T47D (cell line): Measurements from ENCODE around the gene CTSD.

Experiments used
- DNase-seq, 2 experiments: peaks; one replicate each; pipeline versions ENCODE4 v3.0.0 to v3.0.0-alpha.2; 2011 to 2012; ENCODE audit warnings: low read depth in 1 of 2, low spot score in 1 of 2
- JUND ChIP-seq: IDR thresholded peaks from 2 replicates; pipeline ENCODE4 v1.6.1; 2012; ENCODE audit warnings: low read depth
- in situ Hi-C: cut with HindIII; loops from 2 replicates; pipeline ENCODE4 v1.10.0; 2016; ENCODE audit warnings: low sequenced_read_pairs, low pct_unique_long_range_greater_than_20kb

CTSD gene

GRCh38 chr11:1792461-1792860, 28.7 kb upstream of the CTSD start:
- no peak for DNase-seq

DNA sequence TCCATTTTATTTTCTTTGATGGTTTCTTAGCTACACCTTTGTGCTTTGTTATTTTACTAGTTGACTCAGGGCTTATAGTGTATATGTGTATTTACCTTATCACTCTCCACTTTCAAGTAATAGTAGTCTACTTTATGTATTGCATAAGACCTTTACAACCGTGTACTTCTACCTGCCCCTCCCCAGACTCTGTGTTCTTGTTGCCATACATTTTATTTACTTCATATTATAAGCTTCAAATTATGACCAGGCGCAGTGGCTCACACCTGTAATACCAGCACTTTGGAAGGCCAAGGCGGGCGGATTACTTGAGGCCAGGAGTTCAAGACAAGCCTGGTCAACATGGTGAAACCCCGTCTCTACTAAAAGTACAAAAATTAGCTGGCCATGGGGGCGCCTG, 28.2 kb upstream of the CTSD start:
- no peak for TF ChIP-seq JUND
- no peak for DNase-seq
- in situ Hi-C loops = no loop called here

More at GRCh38 chr11:1792461-1792860, 28.7 kb upstream of the CTSD start:
- no peak for TF ChIP-seq JUND
- in situ Hi-C loops = no loop called here

GRCh38 chr11:1786466-1786865, 22.7 kb upstream of the CTSD start:
- in situ Hi-C loops = no loop called here
- DNase-seq = no peak
- TF ChIP-seq JUND = no peak

- TF ChIP-seq JUND = no peak
- no peak for DNase-seq
These were observed 22.2 kb upstream of the CTSD start for GRCh38 chr11:1785749-1786413.

GRCh38 chr11:1784761-1785650, 21.3 kb upstream of the CTSD start:
- no peak for TF ChIP-seq JUND

More at GRCh38 chr11:1785749-1786413, 22.2 kb upstream of the CTSD start:
- in situ Hi-C loops = no loop called here

GRCh38 chr11:1783725-1784529, 20.2 kb upstream of the CTSD start:
- TF ChIP-seq JUND = no peak
- in situ Hi-C loops = no loop called here
- no peak for DNase-seq

More at GRCh38 chr11:1784761-1785650, 21.3 kb upstream of the CTSD start:
- in situ Hi-C loops = no loop called here
- DNase-seq = no peak

DNA sequence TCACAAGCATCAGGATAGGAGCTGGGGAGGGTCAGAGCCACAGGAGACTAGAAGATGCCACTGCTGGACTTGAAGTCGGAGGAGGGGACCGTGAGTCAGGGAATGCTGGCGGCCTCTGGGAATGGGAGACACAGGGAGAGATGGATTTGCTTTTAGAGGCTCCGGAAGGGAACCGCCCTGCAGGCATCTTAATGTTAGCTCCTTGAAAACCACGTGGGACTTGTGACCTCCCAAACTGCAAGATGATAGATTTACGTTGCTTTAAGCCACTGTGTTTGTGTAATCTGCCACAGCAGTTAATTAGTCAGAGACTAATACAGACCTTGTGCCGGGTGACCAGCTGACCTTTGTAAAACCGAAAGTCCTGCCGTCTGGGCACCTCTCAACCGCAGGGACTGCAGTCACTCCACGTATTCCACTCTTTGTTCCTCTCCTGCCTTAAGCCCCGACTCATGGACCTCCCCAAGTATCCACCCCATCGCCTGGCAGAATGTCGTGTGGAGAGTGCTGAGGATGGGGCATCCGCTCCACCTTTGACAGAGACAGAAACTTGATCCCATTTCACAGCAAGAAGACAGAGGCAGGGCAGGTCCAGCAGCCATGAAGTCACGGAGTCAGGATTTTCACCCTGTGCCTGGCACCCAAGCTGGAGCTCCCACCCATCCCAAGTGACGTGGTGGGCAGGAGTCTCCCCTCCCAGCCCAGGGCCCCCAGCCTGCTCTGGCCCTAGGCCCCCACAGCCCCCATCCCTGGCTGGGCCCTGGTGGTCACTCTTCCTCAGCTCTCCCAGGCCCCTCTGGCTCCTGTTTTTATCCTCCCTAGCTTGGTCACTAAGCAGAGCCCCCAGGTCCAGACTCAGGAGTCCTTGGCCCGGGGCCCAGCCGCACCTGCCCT, 19.4 kb upstream of the CTSD start:
- TF ChIP-seq JUND = no peak
- in situ Hi-C loops = no loop called here
- DNase-seq = peak in 1 of 2 experiments; percentile 47

DNA sequence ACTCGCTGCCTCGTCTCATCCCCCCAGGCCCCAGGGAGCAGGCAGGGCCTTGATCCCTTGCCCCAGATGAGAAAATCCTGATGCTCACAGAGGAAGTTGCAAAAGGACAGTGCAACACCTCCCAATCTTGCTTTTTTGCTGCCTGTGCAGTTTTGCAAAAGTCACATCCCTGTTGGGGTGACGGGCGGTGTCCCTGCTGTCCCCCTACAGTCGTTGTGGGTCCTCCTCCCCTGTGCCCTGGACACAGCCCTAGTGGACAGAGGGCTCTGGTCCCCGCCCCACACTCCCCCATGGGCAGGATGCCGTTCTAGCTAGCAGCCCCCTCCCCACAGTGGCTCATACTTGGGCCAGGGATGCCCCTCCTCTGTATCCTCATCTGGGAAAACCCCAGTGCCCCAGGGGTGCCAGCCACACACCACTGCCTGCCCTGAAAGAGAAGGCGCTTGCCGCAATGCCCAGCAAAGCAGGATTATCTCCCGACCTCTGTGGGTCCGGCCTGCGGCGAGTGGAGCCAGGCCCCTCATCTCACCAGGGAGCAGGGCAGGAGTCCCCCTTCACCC, 18.4 kb upstream of the CTSD start:
- in situ Hi-C loops = no loop called here
- DNase-seq = no peak
- TF ChIP-seq JUND = no peak

DNA sequence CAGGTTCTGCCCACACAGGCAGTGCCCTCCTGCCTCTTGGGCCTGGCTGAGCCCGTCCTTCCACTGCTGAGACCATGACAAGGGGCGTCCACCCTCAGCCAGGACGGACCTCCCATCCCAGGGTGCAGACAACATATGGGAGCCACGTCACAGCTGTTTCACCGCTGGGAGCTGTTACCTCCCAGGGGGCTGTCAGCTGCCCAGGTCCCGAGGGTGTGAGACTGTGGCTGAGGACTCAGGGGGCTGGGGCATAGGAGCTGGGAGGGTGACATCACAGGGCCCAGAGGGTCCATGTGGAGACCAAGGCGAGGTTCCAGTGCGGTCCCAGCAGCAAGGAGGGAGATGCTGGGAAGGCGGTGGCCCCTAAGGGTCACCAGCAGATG, 17.9 kb upstream of the CTSD start:
- TF ChIP-seq JUND = no peak
- DNase-seq = no peak
- in situ Hi-C loops = no loop called here

GRCh38 chr11:1780700-1781592, 17.2 kb upstream of the CTSD start:
- no peak for TF ChIP-seq JUND
- in situ Hi-C loops = no loop called here
- peak in 1 of 2 experiments; percentile 20 for DNase-seq
